ENCODE results near the gene LRCH1.

DNA sequence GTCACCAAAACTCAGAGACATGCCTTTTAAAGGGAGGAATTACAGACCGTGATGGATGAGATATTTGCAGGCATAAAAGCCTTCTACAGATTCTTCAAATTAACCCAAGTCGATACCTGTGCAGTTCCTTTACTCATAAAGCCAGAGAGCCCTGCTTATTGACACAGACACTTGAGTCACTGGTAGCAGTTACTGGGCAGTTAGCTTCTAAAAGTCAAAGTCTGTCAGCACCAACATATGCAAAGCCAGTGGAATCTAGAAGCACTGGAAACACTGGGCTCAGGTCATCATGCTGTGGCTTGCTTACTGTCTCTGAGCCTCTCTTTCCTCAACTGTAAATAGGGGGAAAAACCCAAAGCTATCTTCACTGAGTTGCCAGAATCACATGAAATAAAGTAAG lies 25.7 kb upstream of the LRCH1 start:
- TF ChIP-seq CTCF (IDR thresholded peaks at IDR 0.05) (no peak), POLR2A (IDR thresholded peaks at IDR 0.05) (no peak)
